Neural progenitor cell (in vitro differentiated cells): ENCODE data around the gene TRIM47.

Experiments
- CTCF ChIP-seq: fragments of 200-600 bp; sonication (generic); IDR thresholded peaks from 2 replicates; pipeline ENCODE4 v1.5.1; 2017; ENCODE audit warnings: antibody characterized with exemption, mild to moderate bottlenecking
- EZH2 ChIP-seq: fragments of 200-600 bp; sonication (generic); IDR thresholded peaks from 2 replicates; pipeline ENCODE4 v1.6.1; 2017; ENCODE audit warnings: antibody characterized with exemption, mild to moderate bottlenecking, moderate library complexity
- EZH2phosphoT487 ChIP-seq: fragments of 200-600 bp; sonication (generic); IDR thresholded peaks from 2 replicates; pipeline ENCODE4 v1.6.1; 2017; ENCODE audit warnings: antibody characterized with exemption

GRCh38 chr17:75869282-75870141, 8.9 kb downstream of the TRIM47 start:
- TF ChIP-seq CTCF (no peak), EZH2phosphoT487 (no peak), EZH2 (no peak)
